Measurements from ENCODE around the gene KIAA0232. TPM values are rescaled to one million over a fixed set of nuclear protein-coding genes. Genes with fewer than 3 reads are reported as not detected.

The KIAA0232 gene
- total RNA-seq, 1 experiment from 2014 or later, result 15.6 TPM

- peak; percentile 87 for DNase-seq (ENCODE audit: unreplicated experiment)
- intact Hi-C loops (cut with micrococcal nuclease), result loop anchor here (1.0 to 5.0 kb wide), 2 partner anchors 78 to 159 kb away; partner anchors contain the start of gene GRPEL1
- no TSS peak for BruUV-seq (replicated peaks)
- Mint-ChIP-seq H3K27me3 (ENCODE audit: insufficient read depth, unreplicated experiment) (no peaks in the 10 kb centered on the region), H3K4me3 (ENCODE audit: unreplicated experiment) (peak within 1 kb of the TSS; percentile 91), H3K27ac (ENCODE audit: low read depth, unreplicated experiment) (peak within 1 kb of the TSS; percentile 77), H3K36me3 (ENCODE audit: insufficient read depth, unreplicated experiment) (no peaks in the 10 kb centered on the region), H3K4me1 (ENCODE audit: insufficient read depth, unreplicated experiment) (peaks cover 29% of the 10 kb centered on the region), H3K9me3 (ENCODE audit: unreplicated experiment) (no peaks in the 10 kb centered on the region)
- ChIA-PET POLR2A (interaction anchor here (0.5 to 5.8 kb wide), 19 partner anchors 9 to 1415 kb away, joined by 3 to 46 read pairs (median 4); partner anchors contain the start of genes GRPEL1 and MRFAP1L1), CTCF (interaction anchor here (0.6 to 2.4 kb wide), 11 partner anchors 11 to 1043 kb away, joined by 3 to 6 read pairs (median 3); partner anchors contain the start of gene GRPEL1)
- TF ChIP-seq, protein P1, sequence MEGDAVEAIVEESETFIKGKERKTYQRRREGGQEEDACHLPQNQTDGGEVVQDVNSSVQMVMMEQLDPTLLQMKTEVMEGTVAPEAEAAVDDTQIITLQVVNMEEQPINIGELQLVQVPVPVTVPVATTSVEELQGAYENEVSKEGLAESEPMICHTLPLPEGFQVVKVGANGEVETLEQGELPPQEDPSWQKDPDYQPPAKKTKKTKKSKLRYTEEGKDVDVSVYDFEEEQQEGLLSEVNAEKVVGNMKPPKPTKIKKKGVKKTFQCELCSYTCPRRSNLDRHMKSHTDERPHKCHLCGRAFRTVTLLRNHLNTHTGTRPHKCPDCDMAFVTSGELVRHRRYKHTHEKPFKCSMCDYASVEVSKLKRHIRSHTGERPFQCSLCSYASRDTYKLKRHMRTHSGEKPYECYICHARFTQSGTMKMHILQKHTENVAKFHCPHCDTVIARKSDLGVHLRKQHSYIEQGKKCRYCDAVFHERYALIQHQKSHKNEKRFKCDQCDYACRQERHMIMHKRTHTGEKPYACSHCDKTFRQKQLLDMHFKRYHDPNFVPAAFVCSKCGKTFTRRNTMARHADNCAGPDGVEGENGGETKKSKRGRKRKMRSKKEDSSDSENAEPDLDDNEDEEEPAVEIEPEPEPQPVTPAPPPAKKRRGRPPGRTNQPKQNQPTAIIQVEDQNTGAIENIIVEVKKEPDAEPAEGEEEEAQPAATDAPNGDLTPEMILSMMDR (IDR thresholded peaks at IDR 0.05; ENCODE audit: unreplicated experiment), result no peak
Measured at GRCh38 chr4:6909113-6909969, 126.8 kb downstream of the KIAA0232 start, which contains the start of gene TBC1D14. Gene TBC1D14 (plus strand): TSS chr4:6909826. CDS start chr4:6923390, 13,564 bp downstream.

- peaks cover 29% of the 10 kb centered on the region for H3K4me1 Mint-ChIP-seq (ENCODE audit: insufficient read depth, unreplicated experiment)
- no TSS peak for BruUV-seq (replicated peaks)
- TF ChIP-seq, protein P1 (IDR thresholded peaks at IDR 0.05; ENCODE audit: unreplicated experiment), result no peak
- H3K9me3 Mint-ChIP-seq (ENCODE audit: unreplicated experiment), result no peaks in the 10 kb centered on the region
- ChIA-PET CTCF (interaction anchor here (0.5 to 1.6 kb wide), 4 partner anchors 10 to 1043 kb away, joined by 3 to 4 read pairs (median 3); no protein-coding TSS in a partner anchor), POLR2A (interaction anchor here (0.7 to 5.8 kb wide), 14 partner anchors 9 to 276 kb away, joined by 3 to 46 read pairs (median 4); partner anchors contain the start of gene GRPEL1)
- intact Hi-C loops (cut with micrococcal nuclease), result loop anchor here (1.0 to 5.0 kb wide), 2 partner anchors 77 to 158 kb away; partner anchors contain the start of gene GRPEL1
- H3K36me3 Mint-ChIP-seq (ENCODE audit: insufficient read depth, unreplicated experiment), result no peaks in the 10 kb centered on the region
- H3K27me3 Mint-ChIP-seq (ENCODE audit: insufficient read depth, unreplicated experiment), result no peaks in the 10 kb centered on the region
- DNase-seq (ENCODE audit: unreplicated experiment), result no peak
- H3K27ac Mint-ChIP-seq (ENCODE audit: low read depth, unreplicated experiment), result peak overlapping the region; percentile 46
- peak overlapping the region; percentile 91 for H3K4me3 Mint-ChIP-seq (ENCODE audit: unreplicated experiment)
Measured at GRCh38 chr4:6909970-6910339, 127.4 kb downstream of the KIAA0232 start.

- H3K4me1 Mint-ChIP-seq (ENCODE audit: insufficient read depth, unreplicated experiment), result peaks cover 29% of the 10 kb centered on the region
- no peaks in the 10 kb centered on the region for H3K27me3 Mint-ChIP-seq (ENCODE audit: insufficient read depth, unreplicated experiment)
- TF ChIP-seq, protein P1 (IDR thresholded peaks at IDR 0.05; ENCODE audit: unreplicated experiment), result no peak
- intact Hi-C loops (cut with micrococcal nuclease), result no loop called here
- H3K4me3 Mint-ChIP-seq (ENCODE audit: unreplicated experiment), result peak overlapping the region; percentile 91
- ChIA-PET POLR2A (interaction anchor here (0.7 to 5.8 kb wide), 7 partner anchors 10 to 194 kb away, joined by 3 to 46 read pairs (median 4); partner anchors contain the start of gene GRPEL1), CTCF (interaction anchor here (0.5 to 1.1 kb wide), 2 partner anchors 19 to 79 kb away, joined by 3 to 6 read pairs; no protein-coding TSS in a partner anchor)
- peak overlapping the region; percentile 46 for H3K27ac Mint-ChIP-seq (ENCODE audit: low read depth, unreplicated experiment)
- BruUV-seq (replicated peaks), result no TSS peak
- no peaks in the 10 kb centered on the region for H3K9me3 Mint-ChIP-seq (ENCODE audit: unreplicated experiment)
- no peaks in the 10 kb centered on the region for H3K36me3 Mint-ChIP-seq (ENCODE audit: insufficient read depth, unreplicated experiment)
- DNase-seq (ENCODE audit: unreplicated experiment), result no peak
Measured at GRCh38 chr4:6910340-6910959, 127.9 kb downstream of the KIAA0232 start.
